Measurements from ENCODE around the gene EHBP1. TPM values are rescaled to one million over a fixed set of nuclear protein-coding genes. Genes with fewer than 3 reads are reported as not detected.

Gene EHBP1
- total RNA-seq, 5 donors from 2014 or later (not counting 1 experiment from before 2014, with no cell fraction given): 22.1 to 28.7 (median 26.1) TPM

DNA sequence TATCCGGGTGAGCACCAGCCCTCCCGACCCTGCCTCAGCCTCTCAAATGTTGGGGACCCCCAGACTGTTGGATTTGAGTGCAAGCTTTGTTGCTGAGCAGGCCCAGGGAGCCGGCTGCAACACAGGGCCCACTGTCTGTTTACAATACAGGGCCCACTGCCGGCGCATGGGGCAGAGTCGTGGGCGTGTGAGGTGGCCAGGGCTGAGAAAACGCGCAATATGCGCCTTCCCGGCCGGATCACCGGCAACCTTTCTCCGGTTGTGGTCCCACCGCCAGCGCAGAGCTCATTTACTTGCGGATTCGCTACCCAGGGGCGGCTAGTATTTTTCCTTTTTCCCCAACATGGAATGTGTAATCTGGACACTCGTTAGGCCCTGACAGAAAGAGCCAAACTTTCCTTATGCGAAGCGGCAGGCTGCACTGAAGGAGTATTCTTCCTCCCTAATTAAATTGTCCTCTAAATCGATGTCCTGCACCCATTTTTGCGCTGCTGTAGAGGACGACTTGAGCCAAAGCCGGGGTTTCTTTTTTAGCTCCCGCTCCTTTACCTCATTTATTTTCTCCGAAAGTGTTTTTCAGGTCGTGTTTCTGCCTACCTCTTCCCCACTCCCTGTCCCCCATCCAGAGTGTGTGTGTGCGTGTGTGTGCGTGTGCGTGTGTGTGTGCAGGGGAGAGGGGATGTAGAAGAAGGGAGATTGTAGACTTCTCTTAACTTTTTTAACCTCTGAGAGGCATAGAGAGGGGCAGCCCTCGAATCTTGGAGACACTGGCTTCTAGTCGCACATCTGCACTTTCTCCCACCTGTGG is 347.8 kb downstream of the EHBP1 start:
- Mint-ChIP-seq H3K4me3 (peak overlapping the region; percentile 28 to 84 (median 31)), H3K27ac (no peak overlapping the region), H3K4me1 (peaks cover 80 to 82% (median 81%) of the 10 kb centered on the region in 3 donors), H3K36me3 (no peaks in the 10 kb centered on the region), H3K27me3 (peaks cover 69 to 82% of the 10 kb centered on the region in 2 donors), H3K9me3 (no peaks in the 10 kb centered on the region)
- DNase-seq (no peak), ATAC-seq (replicated peaks in 1 of 4) (no peak)
- H3K27me3 ChIP-seq (replicated peaks in 1 of 2; ENCODE audit: control insufficient read depth in 2 of 2, extremely low read depth in 1 of 2, insufficient read depth in 2 of 2, low read length in 1 of 2): peaks cover 29 to 96% of the 10 kb centered on the region in 2 experiments
- ChIA-PET CTCF (no interaction called here), POLR2A (no interaction called here)
- H3K27ac ChIP-seq (ENCODE audit: low read length): no peak overlapping the region
- H3K4me1 ChIP-seq (ENCODE audit: control insufficient read depth in 1 of 2, extremely low read depth in 1 of 2, insufficient read depth in 2 of 2, low read length in 2 of 2): peaks cover 29 to 78% of the 10 kb centered on the region in 2 experiments
- no peaks in the 10 kb centered on the region for H3K36me3 ChIP-seq (ENCODE audit: control insufficient read depth in 2 of 2, extremely low read depth in 1 of 2, insufficient read depth in 1 of 2, low read length in 1 of 2)
- no peaks in the 10 kb centered on the region for H3K9me3 ChIP-seq
- peak overlapping the region in 1 of 2 donors; percentile 65 for H3K4me3 ChIP-seq (ENCODE audit: control insufficient read depth in 1 of 2, extremely low read depth in 1 of 2, low read length in 1 of 2)
- WGBS (ENCODE audit: insufficient coverage): 24% methylated on average over 23 of the region's 34 CpGs

DNA sequence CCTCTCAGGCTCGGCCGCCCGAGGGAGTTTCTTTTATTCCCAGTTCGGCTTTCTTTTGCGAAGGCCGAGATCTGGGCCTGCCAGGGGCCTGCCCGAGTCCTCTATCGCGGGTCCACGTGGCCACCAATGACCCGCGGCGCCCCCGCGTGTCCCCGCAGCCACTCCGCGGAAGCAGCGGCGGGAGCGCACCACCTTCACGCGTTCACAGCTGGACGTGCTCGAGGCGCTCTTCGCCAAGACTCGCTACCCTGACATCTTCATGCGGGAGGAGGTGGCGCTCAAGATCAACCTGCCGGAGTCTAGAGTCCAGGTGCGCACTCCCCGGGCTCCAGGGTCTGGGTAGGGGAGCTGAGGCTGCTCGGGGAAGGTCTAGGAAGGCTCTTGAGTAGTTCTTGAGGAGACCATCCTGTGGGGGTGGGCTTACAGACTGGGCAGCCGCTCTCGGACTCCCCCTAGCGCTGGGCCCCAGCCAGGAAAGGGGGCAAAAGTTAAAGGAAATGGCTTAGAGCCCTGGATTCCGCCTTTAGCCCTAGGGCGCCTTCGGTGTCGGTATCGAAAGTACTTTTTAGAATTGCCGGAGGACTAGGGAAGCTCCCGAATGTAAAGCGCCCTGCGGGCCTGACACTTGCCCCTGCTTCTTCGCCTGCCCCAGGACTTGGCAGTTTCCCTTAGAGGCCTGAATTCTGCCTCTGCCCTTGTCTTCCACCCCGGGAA is 348.5 kb downstream of the EHBP1 start:
- peaks cover 28 to 78% of the 10 kb centered on the region in 2 experiments for H3K4me1 ChIP-seq (ENCODE audit: control insufficient read depth in 1 of 2, extremely low read depth in 1 of 2, insufficient read depth in 2 of 2, low read length in 2 of 2)
- WGBS (ENCODE audit: insufficient coverage): 2% methylated on average over 43 of the region's 48 CpGs
- Mint-ChIP-seq H3K27ac (peak overlapping the region in 1 of 2 donors; percentile 41), H3K36me3 (no peaks in the 10 kb centered on the region), H3K9me3 (no peaks in the 10 kb centered on the region), H3K27me3 (peaks cover 66 to 81% of the 10 kb centered on the region in 2 donors), H3K4me3 (peak overlapping the region; percentile 55 to 84 (median 62)), H3K4me1 (peaks cover 77 to 81% (median 80%) of the 10 kb centered on the region in 3 donors)
- H3K36me3 ChIP-seq (ENCODE audit: control insufficient read depth in 2 of 2, extremely low read depth in 1 of 2, insufficient read depth in 1 of 2, low read length in 1 of 2): no peaks in the 10 kb centered on the region
- POLR2A ChIA-PET: no interaction called here
- H3K27ac ChIP-seq (ENCODE audit: low read length): no peak overlapping the region
- H3K27me3 ChIP-seq (replicated peaks in 1 of 2; ENCODE audit: control insufficient read depth in 2 of 2, extremely low read depth in 1 of 2, insufficient read depth in 2 of 2, low read length in 1 of 2): peaks cover 29 to 96% of the 10 kb centered on the region in 2 experiments
- H3K9me3 ChIP-seq: no peaks in the 10 kb centered on the region
- ATAC-seq (replicated peaks in 1 of 4) (peak in 1 of 4 experiments; percentile 15), DNase-seq (peak in 1 of 35 experiments; percentile 7)
- H3K4me3 ChIP-seq (ENCODE audit: control insufficient read depth in 1 of 2, extremely low read depth in 1 of 2, low read length in 1 of 2): peak overlapping the region in 1 of 2 donors; percentile 65
- CTCF ChIA-PET: no interaction called here

DNA sequence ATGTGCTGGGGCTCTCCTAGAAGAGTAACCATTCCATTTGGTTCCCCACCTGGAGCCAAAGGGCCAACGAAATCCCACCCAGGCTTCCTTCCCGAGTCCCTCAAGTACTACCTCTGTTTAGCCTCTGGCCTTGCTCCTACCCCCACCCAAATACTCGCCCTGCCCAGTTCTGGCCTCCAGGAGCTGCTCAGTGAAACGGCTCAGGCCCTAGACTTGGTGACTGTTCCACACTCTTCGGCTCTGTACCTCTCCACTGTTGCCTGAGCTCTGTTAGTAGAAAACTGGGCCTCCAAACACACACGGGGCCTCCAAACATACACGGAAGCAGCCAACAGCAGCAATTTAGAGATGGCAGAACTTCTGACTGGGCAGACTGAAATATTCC is 349.3 kb downstream of the EHBP1 start:
- WGBS (ENCODE audit: insufficient coverage): 41% methylated on average over 5 of the region's 7 CpGs
- ATAC-seq (replicated peaks in 1 of 4) (no peak), DNase-seq (no peak)
- Histone ChIP-seq H3K4me3 (ENCODE audit: control insufficient read depth in 1 of 2, extremely low read depth in 1 of 2, low read length in 1 of 2) (no peak overlapping the region), H3K27me3 (replicated peaks in 1 of 2; ENCODE audit: control insufficient read depth in 2 of 2, extremely low read depth in 1 of 2, insufficient read depth in 2 of 2, low read length in 1 of 2) (peaks cover 27 to 94% of the 10 kb centered on the region in 2 experiments), H3K36me3 (ENCODE audit: control insufficient read depth in 2 of 2, extremely low read depth in 1 of 2, insufficient read depth in 1 of 2, low read length in 1 of 2) (no peaks in the 10 kb centered on the region), H3K4me1 (ENCODE audit: control insufficient read depth in 1 of 2, extremely low read depth in 1 of 2, insufficient read depth in 2 of 2, low read length in 2 of 2) (peaks cover 24 to 76% of the 10 kb centered on the region in 2 experiments), H3K9me3 (no peaks in the 10 kb centered on the region), H3K27ac (ENCODE audit: low read length) (no peak overlapping the region)
- Mint-ChIP-seq H3K9me3 (no peaks in the 10 kb centered on the region), H3K36me3 (no peaks in the 10 kb centered on the region), H3K27me3 (peaks cover 62 to 76% of the 10 kb centered on the region in 2 donors), H3K27ac (no peak overlapping the region), H3K4me1 (peaks cover 69 to 74% (median 73%) of the 10 kb centered on the region in 3 donors), H3K4me3 (peak overlapping the region; percentile 14 to 84 (median 55))
- POLR2A ChIA-PET: interaction anchor here in 1 of 2 donors (0.6 kb wide), 1 partner anchor 163 kb away, joined by 5 read pairs; no protein-coding TSS in a partner anchor
- CTCF ChIA-PET: no interaction called here

DNA sequence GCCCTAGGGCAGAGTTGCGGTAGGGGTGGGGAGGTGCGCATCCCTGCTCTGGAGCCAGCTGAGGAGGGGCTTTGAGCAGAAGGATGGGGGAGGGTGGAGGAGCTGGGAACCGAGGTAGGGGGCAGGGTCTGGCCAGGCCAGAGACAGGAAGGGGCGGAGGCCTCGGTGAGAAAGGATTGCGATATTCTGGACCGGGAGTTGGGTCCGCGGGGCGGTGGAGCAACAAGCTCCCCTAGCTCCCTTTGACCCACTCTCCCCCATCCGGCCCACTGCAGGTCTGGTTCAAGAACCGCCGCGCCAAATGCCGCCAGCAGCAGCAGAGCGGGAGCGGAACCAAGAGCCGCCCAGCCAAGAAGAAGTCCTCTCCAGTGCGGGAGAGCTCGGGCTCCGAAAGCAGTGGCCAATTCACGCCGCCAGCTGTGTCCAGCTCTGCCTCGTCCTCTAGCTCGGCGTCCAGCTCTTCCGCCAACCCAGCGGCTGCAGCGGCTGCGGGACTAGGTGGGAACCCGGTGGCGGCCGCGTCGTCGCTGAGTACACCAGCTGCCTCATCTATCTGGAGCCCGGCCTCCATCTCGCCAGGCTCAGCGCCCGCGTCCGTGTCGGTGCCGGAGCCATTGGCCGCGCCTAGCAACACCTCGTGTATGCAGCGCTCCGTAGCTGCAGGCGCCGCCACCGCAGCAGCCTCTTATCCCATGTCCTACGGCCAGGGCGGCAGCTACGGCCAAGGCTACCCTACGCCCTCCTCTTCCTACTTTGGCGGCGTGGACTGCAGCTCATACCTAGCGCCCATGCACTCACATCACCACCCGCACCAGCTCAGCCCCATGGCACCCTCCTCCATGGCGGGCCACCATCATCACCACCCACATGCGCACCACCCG is 350.0 kb downstream of the EHBP1 start:
- peaks cover 22 to 73% of the 10 kb centered on the region in 2 experiments for H3K4me1 ChIP-seq (ENCODE audit: control insufficient read depth in 1 of 2, extremely low read depth in 1 of 2, insufficient read depth in 2 of 2, low read length in 2 of 2)
- DNase-seq (no peak), ATAC-seq (replicated peaks in 1 of 4) (no peak)
- Mint-ChIP-seq H3K36me3 (no peaks in the 10 kb centered on the region), H3K9me3 (no peaks in the 10 kb centered on the region), H3K4me3 (peak overlapping the region in 2 of 3 donors; percentile 21 to 84), H3K27ac (peak overlapping the region in 1 of 2 donors; percentile 10), H3K27me3 (peaks cover 66 to 80% of the 10 kb centered on the region in 2 donors), H3K4me1 (peaks cover 73 to 77% (median 76%) of the 10 kb centered on the region in 3 donors)
- peaks cover 29 to 90% of the 10 kb centered on the region in 2 experiments for H3K27me3 ChIP-seq (replicated peaks in 1 of 2; ENCODE audit: control insufficient read depth in 2 of 2, extremely low read depth in 1 of 2, insufficient read depth in 2 of 2, low read length in 1 of 2)
- H3K4me3 ChIP-seq (ENCODE audit: control insufficient read depth in 1 of 2, extremely low read depth in 1 of 2, low read length in 1 of 2): peak overlapping the region in 1 of 2 donors; percentile 32
- ChIA-PET POLR2A (interaction anchor here in 1 of 2 donors (0.6 kb wide), 1 partner anchor 163 kb away, joined by 5 read pairs; no protein-coding TSS in a partner anchor), CTCF (no interaction called here)
- 9% methylated on average over 55 of the region's 63 CpGs for WGBS (ENCODE audit: insufficient coverage)
- no peaks in the 10 kb centered on the region for H3K36me3 ChIP-seq (ENCODE audit: control insufficient read depth in 2 of 2, extremely low read depth in 1 of 2, insufficient read depth in 1 of 2, low read length in 1 of 2)
- H3K27ac ChIP-seq (ENCODE audit: low read length): no peak overlapping the region
- H3K9me3 ChIP-seq: no peaks in the 10 kb centered on the region

DNA sequence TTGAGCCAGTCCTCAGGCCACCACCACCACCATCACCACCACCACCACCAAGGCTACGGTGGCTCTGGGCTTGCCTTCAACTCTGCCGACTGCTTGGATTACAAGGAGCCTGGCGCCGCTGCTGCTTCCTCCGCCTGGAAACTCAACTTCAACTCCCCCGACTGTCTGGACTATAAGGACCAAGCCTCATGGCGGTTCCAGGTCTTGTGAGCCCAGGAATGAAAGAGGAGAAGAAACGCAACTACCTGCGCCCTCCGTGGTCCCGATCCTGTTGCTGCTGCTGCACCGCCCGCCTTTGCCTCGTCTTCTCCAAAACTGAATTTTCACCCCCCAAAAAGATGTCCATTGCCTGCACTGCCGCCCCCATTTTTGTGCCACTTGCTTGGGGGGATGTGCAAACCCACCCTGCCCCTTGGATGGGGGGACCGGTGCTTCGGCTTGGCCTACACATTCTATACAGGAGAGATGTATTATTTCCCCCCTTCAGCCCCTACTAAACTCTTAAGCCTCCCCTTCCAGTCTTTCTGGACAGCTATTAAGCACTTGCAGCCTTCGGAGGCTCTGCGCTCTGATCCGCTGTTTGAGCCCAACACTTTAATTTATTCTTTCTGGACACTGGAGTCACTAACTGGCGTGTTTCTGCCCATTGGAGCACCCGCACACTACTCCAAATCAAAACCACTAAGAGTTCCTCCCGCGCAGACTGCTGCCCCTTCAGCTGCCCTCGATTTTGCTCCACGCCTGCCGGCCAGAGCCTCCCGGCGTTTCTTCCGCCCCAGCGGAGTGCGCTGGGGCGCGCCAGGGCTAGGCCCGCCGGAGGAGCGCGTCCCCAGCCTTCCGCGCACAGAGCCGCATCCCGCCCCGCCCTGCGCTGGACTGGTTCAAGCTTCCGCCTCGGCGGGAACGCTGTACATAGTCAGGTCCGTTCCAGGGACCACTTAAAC is 350.9 kb downstream of the EHBP1 start:
- no peak overlapping the region for H3K27ac ChIP-seq (ENCODE audit: low read length)
- no peak for ATAC-seq (replicated peaks in 1 of 4)
- Mint-ChIP-seq H3K4me3 (peak overlapping the region in 1 of 3 donors; percentile 84), H3K36me3 (no peaks in the 10 kb centered on the region), H3K27ac (peak overlapping the region in 1 of 2 donors; percentile 60), H3K27me3 (peaks cover 65 to 80% of the 10 kb centered on the region in 2 donors), H3K4me1 (peaks cover 68 to 71% (median 70%) of the 10 kb centered on the region in 3 donors), H3K9me3 (no peaks in the 10 kb centered on the region)
- no peaks in the 10 kb centered on the region for H3K36me3 ChIP-seq (ENCODE audit: control insufficient read depth in 2 of 2, extremely low read depth in 1 of 2, insufficient read depth in 1 of 2, low read length in 1 of 2)
- peak overlapping the region in 1 of 2 donors; percentile 32 for H3K4me3 ChIP-seq (ENCODE audit: control insufficient read depth in 1 of 2, extremely low read depth in 1 of 2, low read length in 1 of 2)
- peaks cover 33 to 82% of the 10 kb centered on the region in 2 experiments for H3K27me3 ChIP-seq (replicated peaks in 1 of 2; ENCODE audit: control insufficient read depth in 2 of 2, extremely low read depth in 1 of 2, insufficient read depth in 2 of 2, low read length in 1 of 2)
- 10% methylated on average over 36 of the region's 49 CpGs for WGBS (ENCODE audit: insufficient coverage)
- no peaks in the 10 kb centered on the region for H3K9me3 ChIP-seq
- peak in 1 of 35 experiments; percentile 5 for DNase-seq
- CTCF ChIA-PET: no interaction called here
- H3K4me1 ChIP-seq (ENCODE audit: control insufficient read depth in 1 of 2, extremely low read depth in 1 of 2, insufficient read depth in 2 of 2, low read length in 2 of 2): peaks cover 18 to 65% of the 10 kb centered on the region in 2 experiments
- POLR2A ChIA-PET: no interaction called here

Measured in T-cell (primary cell).